ENCODE data around the gene MYLK.

Gene MYLK

DNA sequence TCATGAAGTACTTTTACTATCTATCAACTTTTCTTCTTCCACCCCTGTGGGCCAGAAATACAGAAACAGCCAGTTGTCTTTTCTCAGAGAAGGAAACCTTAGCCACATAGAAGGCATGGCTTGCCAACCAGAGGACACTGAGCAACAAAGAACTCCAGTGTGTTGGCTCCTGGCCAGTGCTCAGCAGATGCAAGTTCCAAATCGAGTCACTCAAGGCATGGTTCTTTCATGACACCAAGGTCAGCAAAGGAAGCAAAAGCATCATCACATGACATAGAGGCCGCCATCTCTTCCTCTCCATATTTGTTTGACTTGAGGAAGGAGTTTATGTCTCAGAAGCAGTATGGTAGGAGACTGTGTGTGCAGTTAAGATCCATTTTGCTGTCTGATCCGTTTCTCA lies 92.2 kb downstream of the MYLK start:
- peak; percentile 59 for DNase-seq

DNA sequence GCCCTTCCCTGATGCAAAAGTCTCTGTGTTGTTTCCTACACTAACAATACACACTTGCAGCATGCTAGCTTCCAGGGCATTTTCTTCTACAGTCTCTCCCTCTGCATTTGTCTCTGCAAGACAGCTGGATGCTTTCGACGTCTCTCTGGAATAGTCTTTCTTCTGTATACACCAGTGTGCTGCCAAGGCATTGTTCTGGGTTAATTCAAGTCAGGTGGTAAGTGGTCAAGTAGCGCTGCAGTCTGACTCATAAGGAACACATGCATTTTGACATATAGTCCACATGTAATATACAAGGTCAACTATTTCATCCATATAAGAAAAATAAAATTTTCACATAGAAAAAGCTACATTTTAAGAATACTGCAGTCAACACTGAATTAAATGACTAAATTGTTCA lies 92.7 kb downstream of the MYLK start:
- peak; percentile 51 for DNase-seq

DNA sequence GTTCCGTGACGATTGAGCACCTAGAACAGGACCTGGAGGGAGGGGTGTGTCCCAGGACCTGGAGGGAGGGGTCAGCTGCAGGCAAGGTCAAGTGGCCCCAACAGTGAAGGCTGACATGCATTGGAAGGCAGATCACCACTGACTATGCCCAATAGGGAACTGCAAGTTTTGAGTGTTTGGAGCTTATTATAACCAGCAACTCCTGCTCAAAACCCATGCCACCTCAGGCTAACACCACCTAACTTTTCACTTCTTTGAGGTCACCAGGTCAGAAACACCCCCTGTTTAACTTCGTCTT lies 93.1 kb downstream of the MYLK start:
- DNase-seq, result no peak

DNA sequence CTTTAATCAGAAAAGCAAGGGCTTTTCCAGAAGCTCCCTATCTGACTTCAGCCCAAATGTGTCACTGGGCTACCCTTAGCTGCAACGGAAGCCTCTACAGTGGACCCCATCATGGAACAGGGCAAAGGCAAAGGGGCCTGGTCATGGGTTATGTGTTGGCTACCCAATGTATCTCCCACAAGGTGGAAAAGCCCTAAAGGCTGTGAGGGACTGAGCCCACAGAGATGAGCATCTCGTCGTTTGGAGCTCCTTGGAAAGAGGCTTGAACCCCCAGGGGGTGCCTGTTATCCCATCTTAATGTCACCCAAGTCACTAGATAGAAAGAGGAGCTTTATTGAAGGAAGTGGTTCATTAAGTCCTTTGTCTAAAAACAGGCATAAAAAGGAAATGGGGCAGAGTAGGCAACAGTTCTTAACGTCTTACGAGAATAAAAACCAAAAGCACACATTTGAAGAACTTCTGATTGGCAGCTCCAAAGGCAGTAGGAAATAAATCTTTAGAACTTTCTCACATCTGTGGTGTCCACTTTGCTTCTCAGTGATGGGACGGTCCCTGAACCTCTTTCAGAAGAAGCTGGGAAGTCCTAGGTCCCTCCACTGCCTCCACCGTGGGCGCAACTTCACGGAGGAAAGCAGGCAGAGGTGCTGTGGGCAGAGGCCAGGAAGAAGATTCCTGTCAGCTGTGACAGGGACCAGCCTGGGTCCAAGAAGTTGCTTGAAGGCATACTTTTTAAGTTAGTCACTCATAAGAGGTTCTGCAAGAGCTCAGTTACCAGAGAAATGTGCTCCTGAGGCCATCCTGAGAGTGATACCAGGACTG lies 93.7 kb downstream of the MYLK start:
- no peak for DNase-seq

DNA sequence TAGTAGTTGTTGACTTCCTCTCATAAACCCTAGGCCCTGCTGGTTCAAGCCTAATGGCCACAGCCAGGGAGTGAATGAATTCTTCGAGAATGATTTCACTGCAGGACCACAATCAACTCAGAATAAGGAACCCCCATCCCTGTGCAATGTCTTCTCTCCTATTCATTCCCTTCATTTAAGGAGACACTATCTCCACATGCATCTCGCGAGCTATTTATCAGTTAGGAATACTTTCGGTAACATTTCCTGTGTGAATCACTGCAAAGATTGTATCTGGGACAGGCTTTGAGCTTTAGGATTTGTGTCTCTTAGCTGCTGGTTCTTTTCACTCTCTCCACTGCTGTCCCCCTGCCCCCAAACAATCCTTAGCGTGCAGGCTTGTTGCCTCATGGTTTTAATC lies 94.4 kb downstream of the MYLK start:
- no peak for DNase-seq

DNA sequence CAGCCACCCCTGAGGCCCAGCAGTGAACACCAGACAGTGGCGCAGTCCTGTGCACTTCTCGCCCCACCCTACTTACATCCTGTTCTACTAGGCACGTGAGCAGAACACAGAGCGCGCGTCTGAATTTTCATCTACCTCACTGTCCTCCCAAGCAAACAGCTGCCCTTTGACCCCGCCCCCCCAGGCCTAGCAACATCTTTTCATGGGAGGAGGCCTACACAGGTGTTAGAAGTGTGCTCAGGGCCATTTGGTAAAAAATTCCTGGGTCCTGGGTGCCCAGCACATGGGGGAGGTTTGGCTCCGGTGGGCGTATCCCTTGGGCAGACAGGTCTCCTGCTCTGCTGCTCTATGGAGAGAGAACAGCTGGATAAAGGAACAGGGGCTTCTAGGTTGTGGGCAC lies 95.0 kb downstream of the MYLK start:
- DNase-seq, result no peak

DNA sequence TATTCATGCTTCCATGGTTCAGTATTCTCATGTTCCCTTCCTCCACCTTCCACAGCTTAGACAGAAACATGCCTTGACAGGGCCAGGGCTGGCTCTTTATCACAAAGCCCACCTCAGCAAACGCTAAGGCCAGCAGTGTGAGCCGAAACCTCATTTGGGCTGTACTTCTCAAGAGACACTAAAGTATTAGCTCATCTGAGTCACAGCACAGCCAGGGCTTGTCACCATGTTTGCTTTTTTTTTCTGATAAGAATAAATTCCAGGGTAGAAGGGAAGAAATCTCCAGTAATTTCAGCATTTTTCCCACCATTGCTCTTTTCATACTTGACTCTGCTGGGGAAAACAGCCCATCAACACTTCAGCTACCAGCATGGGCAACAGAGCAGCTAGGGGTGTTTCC lies 95.4 kb downstream of the MYLK start:
- DNase-seq, result no peak

DNA sequence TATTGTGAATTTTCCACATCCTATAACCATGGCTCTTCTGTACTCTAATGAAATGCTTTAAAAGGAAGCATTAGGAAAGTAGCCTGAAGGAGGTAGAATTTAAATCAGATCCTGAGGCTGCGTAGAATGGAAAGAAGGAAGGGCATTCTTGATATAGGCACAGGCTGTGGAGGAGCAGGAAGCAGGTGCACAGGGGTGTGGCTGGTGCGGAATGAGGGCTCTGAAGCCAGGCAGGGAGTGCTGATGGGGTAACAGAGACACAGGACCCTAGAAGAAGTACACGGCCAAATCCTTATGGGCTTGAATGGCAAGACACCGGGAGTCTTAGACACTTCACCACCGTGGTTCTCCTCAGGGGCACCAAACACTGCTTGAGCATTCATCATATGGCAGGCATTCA lies 97.0 kb downstream of the MYLK start:
- DNase-seq, result no peak

DNA sequence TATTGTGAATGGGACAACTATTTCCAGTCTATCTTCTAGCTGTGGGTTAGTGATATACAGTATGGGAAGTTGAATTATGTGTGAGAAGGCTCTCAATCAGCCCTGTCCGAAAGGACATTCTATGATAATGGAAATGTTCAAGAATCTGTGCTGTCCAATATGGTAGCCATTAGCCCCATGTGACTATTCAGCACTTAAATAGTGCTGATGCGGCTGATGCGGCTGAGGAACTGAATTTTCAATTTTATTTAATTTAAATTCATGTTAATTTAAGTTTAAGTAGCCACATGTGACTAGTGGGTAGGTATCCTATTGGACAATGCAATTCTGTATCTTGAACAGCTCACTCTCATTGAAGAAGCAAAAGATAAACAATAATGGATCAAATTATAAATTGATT lies 98.5 kb downstream of the MYLK start:
- DNase-seq, result no peak

DNA sequence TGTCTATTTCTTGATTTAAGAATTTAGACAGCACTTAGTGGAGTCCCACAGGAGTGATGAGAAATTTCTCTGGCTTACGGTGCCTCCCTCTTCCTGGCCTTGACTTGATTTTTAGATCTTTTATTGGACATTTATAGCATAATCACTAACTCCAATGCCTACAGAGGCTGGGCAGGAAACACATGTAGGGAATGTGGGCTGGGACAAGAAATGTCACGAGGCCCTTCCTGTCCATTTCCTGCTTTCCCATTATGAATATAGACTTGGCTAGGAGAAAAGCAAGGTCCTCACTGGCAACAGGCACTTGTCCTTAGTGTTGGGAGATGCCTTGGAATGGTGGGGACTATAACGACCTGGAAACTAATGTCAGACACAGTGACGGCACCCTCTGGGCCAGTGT lies 100.3 kb downstream of the MYLK start:
- DNase-seq, result no peak

DNA sequence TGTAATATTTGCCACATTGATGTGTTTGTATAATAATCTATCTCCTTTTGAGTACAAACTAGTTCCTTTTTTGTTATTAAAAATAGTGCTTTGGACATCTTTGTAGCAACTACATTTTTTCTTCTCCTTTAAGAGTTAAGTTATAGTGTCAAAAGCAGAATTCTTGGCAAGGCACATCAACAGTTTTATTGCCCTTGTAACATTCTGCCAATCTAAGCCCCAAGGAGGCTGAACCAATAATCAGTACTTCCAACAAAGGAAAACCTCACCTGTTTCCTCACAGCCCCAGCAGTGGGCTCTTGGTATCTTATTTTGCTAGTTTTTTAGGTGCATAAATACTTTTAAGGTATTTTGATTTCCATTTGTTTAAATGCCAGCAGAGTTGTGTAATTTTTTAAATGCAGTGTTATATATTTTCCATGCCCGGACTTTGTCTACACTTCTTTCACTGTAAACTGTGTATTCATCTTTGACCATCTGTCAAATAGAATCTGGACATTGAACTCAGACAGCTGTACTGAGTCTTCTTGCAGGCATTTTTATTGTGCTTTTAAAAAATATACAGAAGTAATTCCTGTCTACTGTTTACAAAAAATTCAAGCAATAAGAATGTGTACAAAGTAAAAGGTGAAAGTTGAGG lies 101.0 kb downstream of the MYLK start:
- DNase-seq, result no peak

DNA sequence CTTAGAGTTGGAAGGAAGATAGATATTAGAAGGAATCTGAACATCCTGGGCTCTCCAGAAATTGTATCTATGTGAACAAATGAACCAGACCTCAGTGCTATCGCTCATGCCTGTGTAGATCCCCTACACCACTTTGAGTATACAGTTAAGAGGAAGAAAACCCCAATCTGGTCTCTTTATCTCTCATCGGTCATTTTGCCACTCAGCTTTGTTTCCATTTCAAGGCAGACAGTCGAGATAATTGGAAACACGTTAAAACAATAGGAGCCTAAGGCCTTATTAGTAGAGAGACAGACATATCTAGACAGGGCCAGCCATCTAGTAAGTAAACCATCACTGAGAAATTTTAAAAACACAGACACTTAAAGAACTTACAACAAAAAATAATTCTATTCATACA lies 101.6 kb downstream of the MYLK start:
- no peak for DNase-seq

DNA sequence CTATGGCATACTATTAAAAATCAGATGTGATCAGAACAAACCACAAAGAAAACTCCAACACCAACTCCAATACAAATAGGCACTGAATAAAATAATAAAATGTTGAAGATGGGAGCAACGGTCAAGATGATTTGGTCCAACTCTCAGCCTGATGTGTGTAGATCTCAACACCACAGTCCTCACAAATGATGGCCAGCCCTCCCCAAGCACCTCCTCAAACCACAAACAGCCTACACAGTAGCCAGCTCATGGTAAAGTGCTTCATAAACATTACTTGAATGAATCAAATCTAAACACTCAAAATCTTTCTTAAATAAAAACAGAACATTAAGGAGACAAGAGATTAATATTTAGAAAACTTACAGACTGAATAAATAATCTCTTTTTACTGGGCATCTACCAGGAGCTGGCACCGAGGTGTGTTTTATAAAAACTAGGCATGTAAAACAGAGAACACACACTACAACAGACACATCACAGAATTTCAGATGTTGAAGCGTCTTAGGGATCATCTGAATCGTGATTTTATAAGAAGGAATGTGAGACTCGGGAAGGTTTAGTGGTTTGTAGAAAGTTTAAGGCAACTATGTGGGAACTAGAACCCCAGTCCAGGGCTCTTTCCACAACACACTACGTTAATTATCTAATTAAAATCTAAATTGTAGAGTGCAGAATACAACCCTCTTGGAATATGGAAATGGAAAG lies 102.4 kb downstream of the MYLK start:
- DNase-seq, result no peak

DNA sequence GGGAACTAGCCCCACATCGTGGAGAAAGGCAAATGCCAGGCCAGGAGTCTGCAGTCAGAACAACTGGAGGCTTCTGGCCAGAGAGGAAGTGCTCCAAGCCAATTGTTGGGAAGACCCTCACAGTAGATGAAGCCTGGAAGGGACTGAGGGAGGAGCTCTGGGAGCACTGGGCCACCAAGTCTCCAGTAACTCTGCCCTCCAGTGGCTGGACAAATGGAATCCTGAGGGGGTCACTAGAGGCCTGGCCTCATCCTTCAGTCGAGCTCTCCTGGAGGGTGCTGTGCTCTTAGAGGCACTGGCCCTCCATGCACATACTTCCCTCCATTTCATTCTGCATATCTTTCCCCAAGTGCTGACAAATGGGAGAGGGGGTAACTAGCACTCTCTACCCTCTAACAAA lies 103.0 kb downstream of the MYLK start:
- DNase-seq, result no peak

DNA sequence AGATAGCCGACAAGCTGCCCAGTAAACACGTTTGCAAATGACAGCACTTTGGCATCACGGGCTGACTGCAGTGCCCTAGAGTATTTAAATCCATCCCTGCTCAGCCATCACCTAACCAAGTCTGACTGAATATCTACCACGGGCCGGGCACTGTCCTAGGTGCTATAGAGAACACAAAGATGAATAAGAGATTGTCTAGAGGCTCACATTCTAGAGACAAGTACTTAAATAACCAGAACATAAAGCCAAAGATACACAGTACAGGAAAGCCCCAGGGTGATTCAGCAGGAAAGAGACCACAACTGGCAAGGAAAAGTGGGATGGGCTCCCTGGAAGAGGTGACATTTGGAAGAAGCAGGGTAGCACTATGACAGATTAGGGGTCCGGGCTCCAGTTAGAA lies 103.5 kb downstream of the MYLK start:
- no peak for DNase-seq

DNA sequence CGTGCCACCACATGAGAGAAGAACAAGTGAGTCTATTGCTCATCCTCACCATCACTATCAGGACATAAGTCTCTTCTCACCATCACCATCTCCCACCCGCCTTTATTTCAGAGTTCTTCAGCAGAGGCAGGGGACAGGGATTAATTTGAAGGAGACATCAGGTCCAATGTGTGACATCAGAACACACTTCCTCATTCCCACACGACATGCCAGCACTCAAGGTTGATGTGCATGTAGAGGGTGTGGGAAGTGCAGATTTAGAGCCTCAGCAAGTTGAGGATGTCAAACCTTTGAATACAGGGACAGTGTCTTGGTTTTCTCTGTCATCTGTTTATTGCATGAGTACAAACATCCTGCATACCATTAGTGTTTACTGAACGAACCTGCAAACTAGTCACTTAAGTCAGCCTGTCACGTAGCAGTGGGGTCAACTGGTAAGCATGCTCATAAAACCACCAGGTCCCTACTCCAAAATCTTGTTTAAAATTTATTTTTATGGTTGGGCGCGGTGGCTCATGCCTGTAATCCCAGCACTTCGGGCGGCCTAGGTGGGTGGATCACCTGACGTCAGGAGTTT lies 104.4 kb downstream of the MYLK start:
- no peak for DNase-seq

DNA sequence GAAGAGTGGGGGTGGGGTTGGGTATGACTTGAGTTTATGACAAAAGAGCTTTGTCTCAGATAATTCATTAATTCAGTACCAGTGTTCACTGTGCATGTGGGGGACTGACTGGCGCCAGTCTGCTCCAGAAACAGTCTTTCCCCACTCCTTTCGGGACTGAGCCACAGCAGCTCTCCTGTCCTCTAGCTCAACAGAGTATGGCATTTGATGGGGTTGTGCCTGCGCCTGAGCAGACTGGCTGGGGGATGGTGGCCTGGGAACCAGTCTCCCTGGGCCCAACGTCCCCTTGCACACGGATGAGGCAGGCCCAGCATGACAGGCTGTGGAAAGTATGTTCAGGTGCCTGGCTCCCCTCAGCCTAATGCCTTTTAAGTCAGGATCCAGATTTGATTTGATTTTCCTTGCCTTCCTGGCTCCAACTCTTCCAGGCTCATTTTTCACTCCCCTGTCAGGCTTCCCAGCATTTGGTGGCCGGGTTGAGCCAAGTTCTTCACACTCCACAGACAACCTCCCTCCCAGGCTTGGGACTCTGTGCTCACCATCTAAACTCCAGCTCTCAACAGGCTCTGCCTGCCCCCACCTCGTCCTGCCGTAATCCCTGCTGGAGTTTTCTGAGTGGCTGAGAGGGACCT lies 105.0 kb downstream of the MYLK start:
- peak; percentile 78 for DNase-seq

DNA sequence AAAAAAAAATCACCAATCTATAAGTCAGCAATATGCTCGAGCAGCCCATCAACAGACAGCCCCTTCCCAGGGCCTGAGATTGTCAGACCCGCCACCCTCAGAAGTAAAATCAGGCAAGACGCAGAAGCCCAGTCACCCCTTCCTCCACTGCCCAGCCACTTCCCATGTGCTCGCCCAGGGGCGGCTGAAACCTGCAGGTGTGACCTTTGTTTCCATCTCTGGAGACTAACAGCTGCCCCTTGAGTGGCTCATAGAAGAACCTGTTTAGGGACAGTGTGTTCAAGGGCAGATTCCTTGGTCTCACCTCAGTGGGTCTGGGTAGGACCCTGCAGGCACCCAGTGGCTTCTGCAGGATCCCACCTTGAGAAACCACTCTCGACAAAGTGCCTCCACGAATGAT lies 105.6 kb downstream of the MYLK start:
- DNase-seq, result no peak

DNA sequence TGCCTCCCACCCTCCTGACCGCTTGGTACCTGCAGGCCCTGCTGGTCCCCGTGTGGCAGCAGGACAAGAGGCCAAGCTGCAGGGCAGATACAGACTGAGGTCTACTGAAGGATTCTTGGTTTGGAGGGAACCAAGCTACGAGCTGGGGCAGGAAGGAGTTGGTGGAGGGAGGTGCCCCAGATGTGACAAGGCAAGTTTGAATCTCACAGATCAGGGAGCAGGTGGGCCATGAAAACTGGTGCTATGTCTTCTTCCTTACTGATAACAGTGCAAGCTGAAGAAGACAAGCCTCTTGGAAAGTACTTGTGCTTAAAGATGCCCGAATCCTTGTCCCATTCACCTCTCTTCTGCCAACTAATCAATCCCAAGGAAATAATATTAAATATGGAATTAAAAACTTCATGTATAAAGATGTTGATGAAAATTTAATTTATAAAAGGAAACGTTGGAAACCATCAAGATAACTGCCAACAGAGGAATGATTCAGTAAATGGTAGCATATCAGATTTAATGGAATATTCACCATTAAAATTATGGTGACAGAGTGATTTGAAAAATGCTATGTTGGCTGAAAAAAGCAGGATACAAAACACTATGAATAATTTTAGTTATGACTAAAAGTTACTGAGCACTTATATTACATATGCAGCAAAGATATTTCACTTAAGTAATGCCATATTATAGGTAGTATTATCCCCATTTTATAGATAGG lies 107.9 kb downstream of the MYLK start:
- DNase-seq, result no peak

DNA sequence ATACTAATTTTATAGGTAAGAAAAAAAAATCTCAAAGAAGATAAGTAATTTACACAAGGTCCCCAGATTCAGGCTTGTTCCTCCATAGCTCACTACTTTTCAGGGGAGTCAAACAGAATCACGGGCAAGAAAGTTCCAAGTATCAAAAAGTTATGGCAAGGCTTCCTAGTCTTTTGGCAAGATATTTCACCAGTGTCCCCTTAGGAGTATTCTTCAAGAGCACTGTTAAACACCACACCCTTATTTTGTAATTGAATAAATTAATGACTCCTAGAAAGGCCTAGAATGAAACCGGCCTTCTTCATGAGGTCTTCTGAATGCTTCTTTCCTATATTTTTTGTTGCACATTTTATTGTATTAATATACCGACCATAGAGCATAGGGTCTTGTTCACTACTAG lies 109.7 kb downstream of the MYLK start:
- no peak for DNase-seq

DNA sequence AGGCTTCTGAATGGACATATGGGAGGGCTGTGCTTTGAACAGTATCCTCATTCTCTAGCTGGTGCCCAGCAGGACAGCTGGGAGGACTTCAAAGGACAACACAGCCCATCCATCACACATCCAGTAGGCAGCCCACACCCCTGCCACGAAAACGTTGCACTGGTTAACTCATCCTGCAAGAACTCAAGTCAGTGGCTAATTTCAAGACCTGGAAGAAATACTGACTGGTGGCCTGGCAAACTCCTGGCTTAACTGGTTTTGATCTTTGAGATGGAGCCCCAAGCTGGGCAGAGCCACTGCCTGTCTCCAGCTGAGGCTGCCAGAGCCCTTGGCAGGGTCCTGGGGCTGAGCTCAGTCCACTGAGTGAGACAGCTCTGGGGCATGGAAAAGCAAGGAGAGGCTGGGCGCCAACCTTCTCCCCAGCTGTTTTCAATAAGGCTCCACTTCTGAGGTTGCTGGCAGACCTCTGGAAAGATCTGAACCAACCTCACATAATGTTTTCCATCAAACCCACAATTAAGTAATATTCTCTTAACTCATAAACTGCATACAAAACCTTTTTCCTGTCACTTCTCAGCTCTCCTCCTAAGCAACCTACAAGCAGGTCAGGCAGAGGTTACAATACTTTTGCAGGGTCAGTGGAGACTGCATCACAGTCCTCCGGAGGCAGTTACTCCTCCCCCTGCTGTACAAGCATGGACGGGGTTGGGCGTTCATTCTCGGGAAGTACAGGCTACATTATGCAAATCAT lies 110.3 kb downstream of the MYLK start:
- DNase-seq, result peak; percentile 89

DNA sequence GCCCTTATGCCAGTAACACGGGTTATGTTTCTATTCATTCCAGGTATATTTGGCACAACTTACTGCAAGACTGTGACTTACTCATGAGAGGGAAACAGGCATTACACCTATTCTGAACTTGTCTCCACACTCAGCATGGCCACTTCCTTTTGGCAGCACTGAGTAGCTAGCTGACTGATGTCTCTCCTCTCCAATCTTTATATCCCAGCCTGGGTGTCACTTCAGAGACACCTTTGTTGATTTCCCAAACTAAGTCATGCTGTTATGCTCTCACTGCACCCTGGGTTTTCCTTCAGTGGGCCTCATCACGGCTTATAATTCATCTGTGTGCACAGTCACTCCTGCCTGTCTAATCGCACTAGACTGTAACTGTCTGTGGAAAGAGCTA lies 114.8 kb downstream of the MYLK start:
- DNase-seq, result no peak

Measured in right hindlimb (tissue), 1 donor.